GM12892 (cell line): ENCODE results near the gene PRKD1.

ENCODE experiments used
- POLR2A ChIP-seq: IDR thresholded peaks from 2 replicates; pipeline ENCODE4 v1.6.1; 2011; ENCODE audit warnings: low read depth, low read length, control low read depth
- TAF1 ChIP-seq: IDR thresholded peaks from 2 replicates; pipeline ENCODE4 v1.6.1; 2011; ENCODE audit warnings: low read depth, mild to moderate bottlenecking, control low read depth, low read length, borderline replicate concordance

- TF ChIP-seq TAF1 (no peak), POLR2A (no peak)
Observed at GRCh38 chr14:29618323-29619067, 309.2 kb downstream of the PRKD1 start.
